Fibroblast of upper back skin (primary cell): ENCODE data around the gene CSNK1G1.
"Not testable (repeated sequence)": the region's sequence is repeated elsewhere in the genome, so short reads cannot be mapped to it uniquely, and the experiment has no call there.

Experiments
- DNase-seq: peaks from one replicate; pipeline ENCODE4 v3.0.0-alpha.2; 2013

Gene CSNK1G1

DNA sequence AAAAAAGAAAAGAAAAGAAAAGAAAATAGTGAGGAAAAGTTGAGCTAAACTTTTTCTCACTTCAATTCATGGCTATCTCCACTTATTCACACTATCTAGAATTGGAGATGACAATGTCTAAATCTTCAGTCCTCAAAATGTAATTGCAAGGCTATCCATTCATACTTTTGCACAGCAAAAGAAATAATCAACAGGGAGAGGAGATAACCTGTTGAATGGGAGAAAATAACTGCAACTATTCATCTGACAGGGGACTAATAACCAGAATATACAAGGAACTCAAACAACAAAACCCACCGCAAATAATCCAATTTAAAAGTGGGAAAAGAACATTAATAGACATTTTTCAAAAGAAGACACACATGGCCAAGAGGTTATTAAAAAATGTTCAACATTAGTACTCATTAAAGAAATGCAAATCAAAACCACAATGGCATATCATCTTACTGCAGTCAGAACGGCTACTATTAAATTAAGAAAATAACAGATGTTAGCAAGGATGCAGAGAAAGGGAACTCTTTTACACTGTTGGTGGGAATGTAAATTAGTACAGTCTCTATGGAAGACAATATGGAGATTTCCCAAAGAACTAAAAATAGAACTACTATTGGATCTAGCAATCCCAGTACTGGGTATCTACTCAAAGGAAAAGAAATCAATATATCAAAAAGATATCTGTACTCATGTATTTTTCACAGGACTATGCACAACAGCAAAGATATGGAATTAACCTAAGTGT lies 119.6 kb downstream of the CSNK1G1 start:
- no peak for DNase-seq

DNA sequence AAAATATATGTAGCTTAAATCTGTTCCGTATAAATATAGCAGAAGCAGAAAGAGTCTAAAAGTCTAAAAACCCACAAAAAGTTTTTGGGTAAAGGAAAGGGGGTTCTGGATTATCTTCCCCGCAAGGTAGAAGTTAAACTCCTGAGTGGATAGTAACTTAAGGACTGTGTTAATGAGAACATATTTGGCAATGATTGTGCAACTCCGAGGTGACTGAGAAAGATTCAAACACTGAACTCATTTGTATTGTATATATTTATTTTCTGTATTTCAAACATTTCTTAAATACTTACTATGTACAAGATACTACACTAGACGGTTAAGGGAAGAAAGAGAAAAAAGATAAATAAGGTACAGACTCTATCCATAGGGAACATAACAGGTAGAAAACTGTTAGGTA lies 120.4 kb downstream of the CSNK1G1 start:
- no peak for DNase-seq

DNA sequence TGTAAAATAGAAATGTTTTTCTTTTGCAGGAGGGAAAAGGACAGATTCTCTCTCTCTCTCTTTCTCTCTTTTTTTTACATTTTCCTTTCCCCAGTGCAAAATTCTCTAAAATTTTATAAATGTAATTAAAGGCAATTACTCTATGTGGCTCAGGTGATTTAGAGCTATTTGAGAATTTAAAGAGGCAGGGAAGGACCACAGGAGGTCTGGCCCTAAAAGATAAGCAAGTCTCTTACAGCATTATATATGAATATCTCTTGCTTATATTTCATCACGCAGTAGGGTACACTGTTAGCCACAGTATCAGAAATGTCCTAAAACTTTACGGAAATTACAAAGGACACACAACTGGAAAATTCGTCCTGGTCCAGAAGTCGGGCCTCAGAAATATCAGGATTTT lies 122.7 kb downstream of the CSNK1G1 start:
- DNase-seq = no peak

DNA sequence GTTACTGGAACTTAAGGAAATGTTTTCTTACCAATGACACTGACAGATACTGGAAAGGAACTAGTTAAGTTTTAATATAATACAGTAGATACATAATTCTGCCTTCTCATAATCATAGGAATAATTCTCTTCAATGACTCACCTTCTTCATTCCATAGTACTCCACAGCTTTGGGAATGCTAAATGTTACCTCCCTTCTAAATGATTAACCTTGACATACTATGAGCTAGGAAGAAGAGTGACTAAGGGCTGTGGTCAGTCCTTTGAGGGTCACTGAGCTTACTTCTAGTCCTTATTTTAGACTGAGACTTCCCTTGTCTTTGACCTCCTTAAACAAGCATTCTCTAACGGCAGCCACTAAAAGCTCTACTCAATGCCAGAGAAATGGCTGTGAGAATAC lies 123.6 kb downstream of the CSNK1G1 start:
- peak; percentile 77 for DNase-seq

DNA sequence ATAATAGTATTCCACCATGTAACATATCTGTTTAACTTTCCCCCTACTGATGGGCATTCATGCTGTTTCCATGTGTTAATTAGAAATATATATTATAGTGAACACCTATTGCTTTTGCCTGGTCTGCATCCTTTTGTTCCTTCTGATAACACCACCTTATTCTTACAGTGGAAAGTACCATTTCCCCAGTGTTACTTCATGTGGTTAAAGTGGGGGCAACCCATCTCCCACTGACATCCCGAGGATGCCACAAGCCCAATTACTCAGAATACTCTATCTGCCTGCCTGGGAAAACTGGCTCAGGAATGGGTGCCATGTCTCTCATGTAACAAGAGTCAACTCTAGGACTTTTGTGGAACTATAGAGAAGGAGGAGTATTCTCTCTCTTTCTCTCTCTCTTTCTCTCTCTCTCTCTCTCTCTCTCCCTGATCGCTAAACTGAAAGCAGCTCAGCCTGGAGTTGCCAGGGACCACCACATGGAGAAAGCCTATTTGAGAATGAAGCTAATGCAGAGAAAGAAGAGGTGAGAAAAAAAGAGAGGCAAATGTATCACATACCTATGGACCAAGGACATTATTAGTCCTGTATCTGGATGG lies 126.7 kb downstream of the CSNK1G1 start:
- DNase-seq = no peak

DNA sequence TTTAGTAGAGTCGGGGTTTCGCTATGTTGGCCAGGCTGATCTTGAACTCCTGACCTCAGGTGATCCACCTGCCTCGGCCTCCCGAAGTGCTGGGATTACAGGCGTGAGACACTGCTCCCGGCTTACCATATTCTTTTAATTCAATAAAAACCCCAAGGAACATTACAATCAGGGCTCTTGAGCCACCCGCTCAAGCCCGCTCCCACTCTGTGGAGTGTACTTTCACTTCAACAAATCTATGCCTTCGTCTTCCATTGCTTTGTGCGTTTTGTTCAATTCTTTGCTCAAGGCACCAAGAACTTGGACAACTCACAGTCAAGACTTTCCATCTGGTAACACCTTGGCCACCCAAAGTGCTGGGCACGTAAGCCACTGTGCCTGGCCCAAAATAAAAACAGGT lies 130.2 kb downstream of the CSNK1G1 start:
- DNase-seq = no peak

DNA sequence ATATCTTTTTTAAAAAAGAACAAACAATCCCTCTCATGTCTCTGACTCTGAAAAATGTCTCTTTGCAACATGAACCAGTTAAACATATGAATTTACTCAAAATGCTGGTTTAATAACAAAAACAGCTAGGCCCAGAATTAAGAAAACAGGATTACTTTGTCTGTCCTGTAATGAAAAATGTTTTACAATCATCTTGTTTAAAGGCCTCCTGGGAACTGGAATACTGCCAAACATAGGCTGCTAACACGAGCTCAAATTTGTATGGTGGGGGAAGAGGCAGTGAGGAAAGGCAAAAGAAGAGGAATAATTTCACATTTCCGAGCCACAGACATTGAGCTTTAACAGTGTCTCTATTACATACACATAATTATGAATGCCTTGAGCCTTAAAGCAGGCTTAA lies 131.5 kb downstream of the CSNK1G1 start:
- peak; percentile 79 for DNase-seq

DNA sequence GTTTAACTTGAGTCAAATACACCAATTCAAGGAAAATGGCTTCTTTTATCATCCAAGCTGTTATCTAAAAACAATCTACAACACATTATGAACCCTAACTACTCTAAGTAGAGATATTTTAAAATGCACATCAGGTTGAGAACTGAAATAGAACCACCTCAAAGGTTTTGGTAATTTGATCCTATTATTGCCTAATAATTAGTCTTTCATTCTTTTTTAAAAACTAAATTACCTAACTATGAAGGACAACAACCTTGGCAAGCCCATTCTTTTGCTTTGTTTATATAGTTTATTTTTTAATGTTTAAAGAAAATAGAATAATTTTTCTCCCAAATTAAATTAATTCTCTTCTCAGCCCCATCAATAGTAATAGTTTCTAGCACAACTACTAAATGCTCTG lies 132.1 kb downstream of the CSNK1G1 start:
- no peak for DNase-seq

DNA sequence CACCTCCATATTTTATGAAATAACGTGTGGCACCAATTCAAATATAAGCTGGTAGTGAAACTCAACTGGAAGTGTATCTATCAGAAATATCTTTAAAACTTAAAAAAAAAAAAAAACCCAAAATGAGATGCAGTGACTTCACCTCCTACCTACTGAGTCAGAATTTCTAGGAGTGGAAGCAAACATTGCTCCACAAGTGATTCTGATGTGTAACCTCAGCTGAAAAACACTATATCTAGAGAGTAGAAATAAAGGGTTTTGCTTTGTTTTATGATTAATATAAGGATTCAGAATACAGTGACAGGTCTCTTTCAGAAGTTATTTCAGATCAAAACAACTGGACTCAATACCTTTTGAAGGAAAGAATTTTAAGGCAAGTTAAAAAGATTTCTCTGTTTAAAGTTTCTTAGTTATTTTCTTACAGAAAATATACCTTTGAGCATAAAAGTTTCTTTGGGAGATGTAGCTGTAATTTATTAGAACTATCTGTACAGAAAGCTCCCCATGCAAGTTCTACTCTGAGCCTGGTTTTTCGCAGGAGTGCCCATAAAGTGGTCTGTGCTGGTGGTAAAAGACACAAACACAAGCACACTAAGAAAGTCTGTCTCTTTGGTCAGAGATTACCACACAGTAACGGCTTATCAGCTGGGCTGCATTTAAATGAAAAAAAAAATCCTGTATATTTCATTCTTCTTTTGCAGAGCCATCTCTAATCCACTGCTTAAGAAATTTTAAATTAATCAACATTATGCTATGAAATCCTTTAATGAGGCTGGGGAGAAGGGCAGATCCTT lies 133.2 kb downstream of the CSNK1G1 start:
- no peak for DNase-seq

DNA sequence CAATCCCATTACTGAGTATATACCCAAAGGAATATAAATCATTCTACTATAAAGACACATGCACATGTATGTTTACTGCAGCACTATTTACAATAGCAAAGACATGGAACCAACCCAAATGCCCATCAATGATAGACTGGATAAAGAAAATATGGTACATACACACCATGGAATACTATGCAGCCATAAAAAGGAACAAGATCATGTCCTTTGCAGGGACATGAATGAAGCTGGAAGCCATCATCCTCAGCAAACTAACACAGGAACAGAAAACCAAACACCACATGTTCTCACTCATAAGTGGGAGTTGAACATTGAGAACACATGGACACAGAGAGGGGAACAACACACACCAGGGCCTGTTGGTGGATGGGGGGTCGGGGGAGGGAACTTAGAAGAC lies 134.1 kb downstream of the CSNK1G1 start:
- not testable (repeated sequence) for DNase-seq

DNA sequence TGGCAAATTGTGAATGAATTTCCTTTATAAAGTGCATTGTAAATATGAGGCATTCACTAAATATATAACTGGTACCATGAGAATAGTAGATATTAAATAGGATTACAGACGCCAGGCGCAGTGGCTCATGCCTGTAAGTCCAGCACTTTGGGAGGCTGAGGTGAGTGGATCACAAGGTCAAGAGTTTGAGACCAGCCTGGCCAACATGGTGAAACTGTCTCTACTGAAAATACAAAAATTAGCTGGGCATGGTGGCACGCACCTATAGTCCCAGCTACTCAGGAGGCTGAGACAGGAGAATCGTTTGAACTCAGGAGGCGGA lies 138.6 kb downstream of the CSNK1G1 start:
- DNase-seq = not testable (repeated sequence)

DNA sequence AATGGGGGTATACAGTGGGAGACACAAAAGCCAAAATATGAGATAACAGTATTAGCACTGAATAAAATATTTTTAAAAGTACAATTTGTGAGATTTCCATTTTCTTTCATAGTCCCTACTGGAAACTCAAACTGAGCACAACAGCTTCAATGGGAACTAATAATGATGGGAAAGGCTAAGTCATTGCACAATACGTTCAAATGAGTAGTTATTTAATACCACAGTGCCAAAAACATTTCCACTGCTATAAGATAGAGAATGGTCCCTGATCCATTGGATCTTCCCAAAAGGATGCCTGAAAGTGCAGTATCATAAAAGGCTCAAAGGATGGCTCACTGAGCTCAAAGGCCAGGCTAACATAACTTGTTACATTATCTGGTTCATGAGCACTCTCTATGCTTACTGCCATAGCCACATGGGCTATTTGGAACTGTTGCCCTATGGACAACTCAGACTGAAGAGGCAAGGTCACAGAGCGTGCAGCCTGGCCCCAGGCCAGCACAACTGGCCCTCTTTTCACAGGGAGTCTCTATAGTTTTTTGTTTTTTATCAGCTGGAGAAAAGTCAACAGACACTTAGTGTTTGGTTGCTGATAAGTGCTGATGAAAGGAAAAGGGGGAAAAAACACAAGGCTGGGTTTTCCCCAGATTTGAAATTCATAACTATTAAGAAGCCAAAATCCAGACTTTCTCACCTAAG lies 139.1 kb downstream of the CSNK1G1 start:
- no peak for DNase-seq

DNA sequence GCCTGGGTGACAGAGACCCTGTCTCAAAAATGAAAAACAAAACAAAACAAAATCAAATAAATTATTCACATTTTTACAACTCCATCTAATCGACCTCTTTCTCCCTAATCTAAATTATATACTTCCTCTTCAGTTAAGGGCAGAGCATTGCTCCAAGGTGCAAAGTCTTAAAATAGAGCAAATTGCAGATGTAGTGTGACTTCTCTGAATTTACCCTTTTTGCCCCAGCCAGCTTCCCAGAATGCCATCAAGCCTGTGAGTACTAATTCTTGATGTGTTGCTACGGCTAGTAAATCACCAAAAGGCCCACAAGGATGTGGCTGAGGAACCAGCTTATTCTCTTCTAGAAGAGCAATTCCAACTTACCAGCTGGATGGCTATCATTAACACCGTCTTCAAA lies 139.8 kb downstream of the CSNK1G1 start:
- DNase-seq = no peak

DNA sequence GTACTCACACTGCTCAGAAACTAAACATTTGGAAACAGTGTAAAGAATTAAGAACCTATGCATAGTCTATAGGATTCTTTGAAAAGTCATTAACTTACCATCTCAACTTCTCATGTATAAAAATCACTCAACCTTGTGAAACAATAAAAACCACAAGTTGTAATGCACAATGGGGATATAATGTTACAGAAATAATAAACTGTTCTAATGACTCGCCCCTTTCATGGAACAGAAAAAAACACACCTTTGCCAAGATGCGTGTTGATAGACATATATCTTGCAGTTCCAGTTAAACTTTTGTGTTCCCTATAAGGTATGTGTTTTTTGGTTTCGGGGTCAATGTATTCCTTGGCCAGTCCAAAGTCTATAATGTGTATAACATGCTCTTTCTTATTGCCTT lies 142.3 kb downstream of the CSNK1G1 start:
- peak; percentile 10 for DNase-seq

DNA sequence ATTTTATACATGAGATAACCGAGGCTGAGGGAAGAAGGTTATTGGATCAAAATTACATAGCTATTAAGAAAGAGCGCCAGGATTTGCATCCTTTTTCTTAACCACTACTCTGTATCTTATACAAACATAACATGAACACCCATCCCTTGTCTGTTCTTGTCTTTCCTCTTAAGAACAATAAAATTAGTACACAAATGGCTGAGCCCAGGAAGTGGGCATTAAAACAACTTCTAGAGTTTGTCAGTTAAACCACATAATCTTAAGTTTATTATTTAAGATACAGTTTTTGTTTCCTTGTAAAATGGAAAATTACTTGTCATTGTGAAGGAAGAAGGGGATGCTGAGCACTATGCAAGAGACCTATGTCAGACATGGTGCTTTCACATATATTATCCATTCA lies 144.3 kb downstream of the CSNK1G1 start:
- DNase-seq = no peak

DNA sequence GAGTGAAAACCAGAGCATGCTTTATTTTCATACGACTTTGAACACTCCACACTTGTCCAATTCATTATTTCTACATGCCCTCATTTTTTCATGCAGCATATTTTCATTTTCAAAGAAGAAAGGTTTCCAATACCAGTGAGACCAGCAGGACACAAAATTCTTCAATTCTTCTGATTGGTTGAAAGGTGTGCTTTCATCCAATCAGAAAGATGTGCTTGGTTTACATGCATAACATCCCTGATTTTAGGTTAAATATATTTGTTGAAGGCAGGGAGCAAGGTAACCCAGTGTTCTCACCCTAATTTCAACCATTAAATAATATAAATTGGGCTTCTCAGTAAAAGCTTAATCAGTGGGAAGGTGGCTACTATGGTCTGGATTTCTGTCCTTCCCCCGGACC lies 145.6 kb downstream of the CSNK1G1 start:
- no peak for DNase-seq

DNA sequence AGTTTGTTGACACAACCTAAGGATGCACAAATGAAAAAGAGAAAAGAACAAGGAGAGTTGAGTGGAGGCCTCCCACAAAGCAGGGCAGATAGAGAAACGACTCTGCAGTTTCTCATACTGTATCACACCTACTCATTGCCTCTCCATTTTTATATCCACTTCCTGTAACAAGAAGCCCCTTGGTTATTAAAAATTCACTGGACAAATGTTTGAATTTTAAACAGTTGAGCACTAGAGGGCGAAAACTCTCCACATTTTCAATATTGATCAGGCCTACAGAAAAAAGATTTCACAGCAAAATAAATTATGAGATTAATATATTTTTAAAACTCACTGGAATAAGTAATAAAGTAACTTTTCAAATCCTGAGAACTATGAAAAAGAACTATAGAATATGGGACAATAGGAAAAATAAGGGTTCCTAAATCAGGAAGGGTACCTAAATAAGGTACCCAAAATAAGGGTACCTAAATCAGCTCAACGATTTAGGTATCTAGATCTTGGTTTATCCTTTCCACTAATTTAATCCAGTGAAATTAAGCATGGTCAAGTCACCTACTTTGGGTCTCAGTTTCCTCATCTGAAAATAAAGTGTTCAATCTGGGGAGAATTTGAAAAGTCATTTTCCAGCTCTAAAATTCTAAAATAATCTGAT lies 146.2 kb downstream of the CSNK1G1 start:
- peak; percentile 50 for DNase-seq

DNA sequence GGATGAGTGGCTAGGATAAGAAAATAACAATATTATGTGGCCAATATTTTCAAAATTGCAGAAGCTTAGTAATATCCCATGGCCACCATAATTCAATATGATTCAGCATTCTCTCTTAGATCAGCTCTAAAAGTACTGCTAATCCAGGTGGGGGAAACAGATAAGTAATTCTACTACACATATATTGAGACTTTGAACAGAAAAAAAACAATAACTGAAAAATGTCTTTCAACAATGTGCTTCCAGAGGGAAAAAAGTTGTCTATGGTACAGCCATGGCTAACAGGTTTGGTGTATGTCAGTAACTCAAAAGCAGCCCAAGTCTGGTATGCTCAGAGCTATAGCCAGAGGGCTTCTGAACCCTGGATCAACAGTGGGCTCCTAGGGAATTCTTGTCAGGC lies 150.8 kb downstream of the CSNK1G1 start:
- no peak for DNase-seq

DNA sequence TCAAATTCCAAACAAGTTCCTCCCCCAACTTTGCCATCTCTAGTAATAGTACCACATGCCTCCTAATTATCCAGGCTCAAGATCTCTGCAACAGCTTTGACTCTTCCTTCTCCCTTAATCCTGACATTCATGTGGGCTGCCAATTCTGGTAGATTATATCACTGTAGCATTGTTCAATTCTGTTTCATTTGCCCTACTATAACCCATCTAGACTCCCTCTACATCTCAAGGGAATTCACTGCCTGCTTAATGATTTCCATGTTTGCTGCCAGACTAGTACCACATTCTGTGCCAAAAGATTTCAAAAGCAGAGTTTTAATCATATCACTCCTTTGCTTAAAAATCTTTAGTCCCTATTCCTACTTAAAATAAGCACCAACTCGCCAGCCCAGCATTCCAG lies 158.5 kb downstream of the CSNK1G1 start:
- DNase-seq = peak; percentile 46

DNA sequence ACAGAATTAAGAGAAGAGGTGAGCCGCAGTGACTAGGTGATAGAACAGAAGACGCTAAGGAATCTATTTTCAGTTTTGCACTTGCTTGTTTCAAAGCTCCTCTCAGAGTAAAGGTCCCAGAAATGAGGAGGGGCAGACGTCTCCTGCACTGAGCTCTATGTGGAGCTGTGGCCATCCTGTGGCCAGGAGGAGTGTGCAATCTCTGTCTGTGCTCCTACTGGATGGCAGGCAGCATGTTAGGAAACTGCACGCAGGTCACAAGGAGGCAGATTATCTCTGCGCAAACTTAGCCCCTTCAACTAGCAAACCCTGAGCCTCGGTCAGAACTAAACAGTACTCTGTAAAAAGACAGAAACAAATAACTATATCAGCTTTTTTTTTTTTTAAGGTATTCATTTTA lies 162.0 kb downstream of the CSNK1G1 start:
- no peak for DNase-seq

DNA sequence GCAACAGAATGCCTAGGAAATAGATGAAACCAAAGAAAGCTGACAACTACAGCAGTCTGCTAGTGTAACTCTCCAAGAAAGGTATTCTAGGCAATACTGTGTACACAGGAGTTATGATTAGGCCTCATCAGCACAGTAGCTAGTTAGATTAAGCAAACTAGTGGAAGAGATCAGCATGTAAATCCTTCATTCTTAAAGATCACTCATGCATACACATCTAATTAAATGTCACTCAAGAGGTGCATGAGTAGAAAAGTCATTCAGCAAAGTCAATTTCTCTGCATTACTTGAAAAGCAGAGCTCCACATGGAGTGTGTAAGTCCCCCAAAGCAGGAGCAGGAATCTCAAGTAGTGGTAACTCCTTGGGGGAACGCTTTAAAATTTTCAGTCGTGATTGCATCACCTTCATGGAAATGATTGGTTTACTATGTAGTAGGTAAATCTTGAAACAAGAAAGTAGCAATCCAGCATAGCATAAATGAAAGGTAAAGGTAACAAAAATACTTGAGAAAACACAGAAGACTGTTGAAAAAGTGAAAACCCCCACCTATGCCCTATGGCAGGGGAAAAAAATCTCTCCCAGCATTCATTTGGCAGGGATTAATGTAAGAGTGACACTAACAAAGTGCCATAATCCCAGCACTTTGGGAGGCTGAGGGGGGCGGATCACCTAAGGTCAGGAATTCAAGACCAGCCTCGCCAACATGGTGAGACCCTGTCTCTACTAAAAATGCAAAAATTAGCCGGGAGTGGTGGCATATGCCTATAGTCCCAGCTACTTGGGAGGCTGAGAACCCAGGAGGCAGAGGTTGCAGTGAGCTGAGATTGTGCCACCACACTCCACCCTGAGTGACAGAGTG lies 163.8 kb downstream of the CSNK1G1 start:
- no peak for DNase-seq
